A549 (cell line): ENCODE measurements around the gene FGD5. TPM values are rescaled to one million over a fixed set of nuclear protein-coding genes. Genes with fewer than 3 reads are reported as not detected.

Experiments
- ATAC-seq, 2 experiments: fragments of 200-7000 bp in 1 of 2; fragments of >200 bp in 1 of 2; cut with Nextera tagmentation in 1 of 2; cut with Tn5 transposase in 1 of 2; 3 replicates each; pipeline versions ENCODE4 v1.8.0 to v1.9.1; 2018 to 2020; ENCODE audit warnings: mild to moderate bottlenecking in 1 of 2, moderate library complexity in 1 of 2
- CTCF ChIA-PET: fragments of 300-600 bp; sonication (Branson Sonifier 250); formaldehyde crosslinking; extraction: SDS; loops from one replicate; lab custom pipeline; 2021; ENCODE audit warnings: antibody characterized with exemption, inconsistent platforms; lab: Yijun Ruan, JAX
- POLR2A ChIA-PET: fragments of 350-600 bp; formaldehyde crosslinking; extraction: SDS; loops from one replicate; lab custom pipeline; 2021; ENCODE audit warnings: antibody characterized with exemption, inconsistent platforms; lab: Yijun Ruan, JAX
- DNase-seq, 2 experiments: peaks; one replicate each; pipeline versions ENCODE4 v3.0.0 to v3.0.0-alpha.2; 2011 to 2016; ENCODE audit warnings: low read depth in 1 of 2, low spot score in 1 of 2
- FAIRE-seq: peaks from 2 replicates; lab custom pipeline; 2011; peaks lifted over from hg19 to GRCh38; lab: Jason Lieb, UNC
- H3K27ac ChIP-seq, 2 experiments: fragments of >200 bp; sonication (Bioruptor Twin); formaldehyde crosslinking; 3 replicates each; pipeline ENCODE4 v1.5.1; 2016 to 2017
- H3K4me1 ChIP-seq: fragments of >200 bp; sonication (Bioruptor Twin); formaldehyde crosslinking; 3 replicates; pipeline ENCODE4 v1.6.1; 2016
- H3K4me2 ChIP-seq: fragments of >200 bp; sonication (Bioruptor Twin); formaldehyde crosslinking; 3 replicates; pipeline ENCODE4 v1.6.1; 2016
- H3K4me3 ChIP-seq: fragments of >200 bp; sonication (Bioruptor Twin); formaldehyde crosslinking; 3 replicates; pipeline ENCODE4 v1.5.1; 2016
- H3K9me3 ChIP-seq: fragments of >200 bp; sonication (Bioruptor Twin); formaldehyde crosslinking; 3 replicates; pipeline ENCODE4 v1.6.1; 2016
- CHD4 ChIP-seq: fragments of 200-600 bp; sonication (generic); IDR thresholded peaks from 2 replicates; pipeline ENCODE4 v1.6.1; 2016; ENCODE audit warnings: antibody characterized with exemption, mild to moderate bottlenecking, borderline replicate concordance
- EHF ChIP-seq: fragments of 250-450 bp; sonication (Bioruptor Pico); IDR thresholded peaks from 2 replicates; pipeline ENCODE4 v1.5.0; 2020; ENCODE audit warnings: mild to moderate bottlenecking
- EHMT2 ChIP-seq: fragments of 200-600 bp; sonication (generic); IDR thresholded peaks from 2 replicates; pipeline ENCODE4 v1.6.1; 2016; ENCODE audit warnings: antibody characterized with exemption, low read depth, mild to moderate bottlenecking, moderate library complexity
- EP300 ChIP-seq, 2 experiments: fragments of >200 bp; sonication (Bioruptor Twin); formaldehyde crosslinking; IDR thresholded peaks; 2 replicates in 1 of 2; 3 replicates in 1 of 2; pipeline ENCODE4 v1.6.1; 2016 to 2017
- ESRRA ChIP-seq: fragments of 150-350 bp; IDR thresholded peaks from 2 replicates; pipeline ENCODE4 v1.6.1; 2014; ENCODE audit warnings: mild to moderate bottlenecking, low read length, borderline replicate concordance
- FOSB ChIP-seq: fragments of 250-450 bp; sonication (Bioruptor Pico); IDR thresholded peaks from 2 replicates; pipeline ENCODE4 v1.5.0; 2020; ENCODE audit warnings: mild to moderate bottlenecking, moderate library complexity
- FOSL2 ChIP-seq, 2 experiments: fragments of 450-650 bp in 1 of 2; fragments of >200 bp in 1 of 2; sonication (Bioruptor Twin) in 1 of 2; formaldehyde crosslinking; IDR thresholded peaks; 2 replicates each; pipeline versions ENCODE4 v1.5.0 to v1.6.1; 2016 to 2020; ENCODE audit warnings: mild to moderate bottlenecking in 1 of 2, moderate library complexity in 1 of 2
- FOXS1 ChIP-seq: fragments of 250-450 bp; sonication (Bioruptor Pico); IDR thresholded peaks from 2 replicates; pipeline ENCODE4 v1.5.0; 2020; ENCODE audit warnings: mild to moderate bottlenecking, moderate library complexity
- GATA3 ChIP-seq: IDR thresholded peaks from 2 replicates; pipeline ENCODE4 v1.6.1; 2012; ENCODE audit warnings: borderline replicate concordance
- HDAC2 ChIP-seq: fragments of 200-600 bp; sonication (generic); IDR thresholded peaks from 2 replicates; pipeline ENCODE4 v1.6.1; 2016
- HEYL ChIP-seq: fragments of 250-450 bp; sonication (Bioruptor Pico); IDR thresholded peaks from 2 replicates; pipeline ENCODE4 v1.8.0; 2021; ENCODE audit warnings: mild to moderate bottlenecking, moderate library complexity
- MAFK ChIP-seq: fragments of 450-650 bp; IDR thresholded peaks from 2 replicates; pipeline ENCODE4 v1.6.1; 2014; ENCODE audit not compliant: partially characterized antibody
- MAZ ChIP-seq: fragments of 150-350 bp; IDR thresholded peaks from 2 replicates; pipeline ENCODE4 v1.6.1; 2014; ENCODE audit warnings: antibody characterized with exemption, low read depth, low read length, borderline replicate concordance
- POLR2A ChIP-seq: IDR thresholded peaks from 2 replicates; pipeline ENCODE4 v1.6.1; 2012; ENCODE audit warnings: mild to moderate bottlenecking, low read length
- POLR2AphosphoS2 ChIP-seq: conservative IDR thresholded peaks from 2 replicates; pipeline ENCODE4 v1.6.1; 2012; ENCODE audit warnings: low read length, improper control_type of control experiment, inconsistent platforms
- RAD21 ChIP-seq, 2 experiments: fragments of >200 bp in 1 of 2; sonication (Bioruptor Twin) in 1 of 2; formaldehyde crosslinking in 1 of 2; IDR thresholded peaks in 1 of 2; conservative IDR thresholded peaks in 1 of 2; 2 replicates in 1 of 2; 3 replicates in 1 of 2; pipeline ENCODE4 v1.6.1; 2012 to 2018; ENCODE audit warnings: inconsistent platforms in 1 of 2
- RNF2 ChIP-seq: fragments of 200-600 bp; sonication (generic); IDR thresholded peaks from 2 replicates; pipeline ENCODE4 v1.6.1; 2016; ENCODE audit warnings: low read depth, mild to moderate bottlenecking, antibody characterized with exemption, moderate library complexity, borderline replicate concordance
- SMC3 ChIP-seq: fragments of >200 bp; sonication (Bioruptor Twin); formaldehyde crosslinking; IDR thresholded peaks from 3 replicates; pipeline ENCODE4 v1.6.1; 2018; ENCODE audit warnings: inconsistent platforms
- TFCP2L1 ChIP-seq: fragments of 250-450 bp; sonication (Bioruptor Pico); IDR thresholded peaks from 2 replicates; pipeline ENCODE4 v1.5.0; 2021; ENCODE audit warnings: mild to moderate bottlenecking
- ZC3H11A ChIP-seq: fragments of 450-650 bp; IDR thresholded peaks from 2 replicates; pipeline ENCODE4 v1.6.1; 2014; ENCODE audit warnings: antibody characterized with exemption, mild to moderate bottlenecking
- ZFP36 ChIP-seq: fragments of 450-650 bp; IDR thresholded peaks from 2 replicates; pipeline ENCODE4 v1.6.1; 2014; ENCODE audit warnings: borderline replicate concordance; ENCODE audit not compliant: partially characterized antibody
- ZNF302 ChIP-seq: fragments of 250-450 bp; sonication (Bioruptor Pico); IDR thresholded peaks from 2 replicates; pipeline ENCODE4 v1.9.0; 2021; ENCODE audit warnings: inconsistent platforms, mild to moderate bottlenecking, moderate library complexity
- WGBS: methylation state at CpG from one replicate; pipeline ENCODE4 v1.1.6; 2017; ENCODE audit errors: missing lambda C conversion rate; 5-methylcytosine and 5-hydroxymethylcytosine counted together
- polyA plus RNA-seq, 4 experiments: library from polyadenylated mRNA; depleted of rRNA in 3 of 4; stranded (reverse); fragments of >200 nt; fragmentation: RNase III in 1 of 4; extraction: RNeasy Plus Mini Kit Qiagen cat#74134 plus additional on column Dnase treatment in 1 of 4; gene quantifications; 2 replicates in 3 of 4; 3 replicates in 1 of 4; pipeline ENCODE4 v1.2.3, GENCODE V29; 2011 to 2017
- TF ChIP-seq, protein P1 (sequence below): fragments of 150-350 bp; IDR thresholded peaks from 2 replicates; pipeline ENCODE4 v1.6.1; 2014; ENCODE audit warnings: low read depth, mild to moderate bottlenecking, low read length
- TF ChIP-seq, protein P2 (sequence below): fragments of >200 bp; sonication (Bioruptor Twin); formaldehyde crosslinking; IDR thresholded peaks from 3 replicates; pipeline ENCODE4 v1.6.1; 2016
- TF ChIP-seq, protein P3 (sequence below): IDR thresholded peaks from 2 replicates; pipeline ENCODE4 v1.6.1; 2012
- TF ChIP-seq, protein P4 (sequence below): fragments of >200 bp; sonication (Bioruptor Twin); formaldehyde crosslinking; IDR thresholded peaks from 2 replicates; pipeline ENCODE4 v1.6.1; 2016
- TF ChIP-seq, protein P5 (sequence below): fragments of >200 bp; sonication (Bioruptor Twin); formaldehyde crosslinking; IDR thresholded peaks from 3 replicates; pipeline ENCODE4 v1.5.1; 2016

FGD5 gene
- polyA plus RNA-seq, 2 of the 4 experiments (the other 2 are of a cell fraction), result 0.16 TPM; not detected in 1

DNA sequence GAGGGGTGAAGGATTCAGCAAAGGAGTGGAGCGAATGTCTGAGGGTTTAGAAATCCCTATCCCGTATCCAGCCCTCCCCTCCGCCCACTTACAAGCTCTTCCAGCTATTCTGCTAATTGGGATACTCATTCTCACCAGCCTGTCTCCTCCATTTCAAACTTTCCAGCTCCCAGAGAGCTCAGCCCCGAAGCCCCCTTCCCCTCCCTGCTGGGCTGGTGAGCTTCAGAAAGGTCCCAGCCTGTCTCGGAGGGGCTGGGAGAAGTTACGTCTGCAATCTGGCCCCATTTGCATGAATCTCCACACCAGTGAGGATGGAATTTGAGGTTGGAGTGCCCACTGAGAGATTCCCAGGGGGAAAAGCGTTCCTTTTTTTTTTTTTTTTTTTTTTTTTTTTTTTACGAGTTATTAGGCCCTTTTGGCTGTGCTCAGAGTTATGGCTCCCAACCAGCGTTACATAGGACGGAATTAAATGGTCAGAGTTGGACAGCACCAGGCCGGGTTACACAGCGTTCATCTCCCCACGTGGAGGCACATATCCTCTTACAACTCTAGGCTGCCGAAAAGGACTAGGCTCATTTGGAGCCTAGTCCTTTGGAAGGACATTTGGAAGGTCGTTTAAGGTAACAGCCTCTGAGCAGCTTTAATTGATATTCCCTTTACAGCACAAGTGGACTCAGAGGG is 34.6 kb downstream of the FGD5 start:
- Histone ChIP-seq H3K4me2 (no peak overlapping the region), H3K9me3 (peaks cover 12% of the 10 kb centered on the region; the same call in 2 of the 3 replicates), H3K4me3 (no peak overlapping the region), H3K4me1 (no peaks in the 10 kb centered on the region), H3K27ac (no peak overlapping the region)
- ATAC-seq, result no peak
- ChIA-PET POLR2A (no interaction called here), CTCF (no interaction called here)
- WGBS, result 61% methylated on average over 15 of the region's 15 CpGs
- DNase-seq, result no peak
- FAIRE-seq, result no peak
- TF ChIP-seq, protein P1, sequence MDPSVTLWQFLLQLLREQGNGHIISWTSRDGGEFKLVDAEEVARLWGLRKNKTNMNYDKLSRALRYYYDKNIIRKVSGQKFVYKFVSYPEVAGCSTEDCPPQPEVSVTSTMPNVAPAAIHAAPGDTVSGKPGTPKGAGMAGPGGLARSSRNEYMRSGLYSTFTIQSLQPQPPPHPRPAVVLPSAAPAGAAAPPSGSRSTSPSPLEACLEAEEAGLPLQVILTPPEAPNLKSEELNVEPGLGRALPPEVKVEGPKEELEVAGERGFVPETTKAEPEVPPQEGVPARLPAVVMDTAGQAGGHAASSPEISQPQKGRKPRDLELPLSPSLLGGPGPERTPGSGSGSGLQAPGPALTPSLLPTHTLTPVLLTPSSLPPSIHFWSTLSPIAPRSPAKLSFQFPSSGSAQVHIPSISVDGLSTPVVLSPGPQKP, result no peak

DNA sequence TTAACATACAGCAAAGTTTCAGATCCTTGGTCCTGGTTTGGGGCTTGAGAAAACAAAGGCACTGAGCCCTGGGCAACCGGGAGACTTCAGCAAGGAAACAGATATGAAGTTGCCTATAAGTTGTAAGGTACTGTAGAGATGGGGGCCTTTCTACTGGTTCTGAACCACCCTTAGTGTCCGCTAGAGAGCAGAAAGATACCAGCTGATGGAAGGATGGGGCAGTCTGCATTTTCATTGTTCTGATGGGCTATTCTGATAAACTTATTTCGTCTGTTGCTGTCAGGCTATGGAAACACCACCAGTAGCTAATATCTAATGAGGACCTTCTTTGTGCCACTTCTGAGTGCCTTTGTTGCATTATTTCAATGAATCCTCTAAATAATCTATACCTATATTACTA is 38.7 kb downstream of the FGD5 start:
- H3K4me2 ChIP-seq, result no peak overlapping the region
- H3K27ac ChIP-seq, result no peak overlapping the region
- ChIA-PET POLR2A (no interaction called here), CTCF (interaction anchor here (0.6 to 2.1 kb wide), 8 partner anchors 11 to 67 kb away, joined by 3 to 11 read pairs (median 4); no protein-coding TSS in a partner anchor)
- H3K4me3 ChIP-seq, result no peak overlapping the region
- no peaks in the 10 kb centered on the region for H3K4me1 ChIP-seq
- FAIRE-seq, result no peak
- 6% methylated on average over 3 of the region's 3 CpGs for WGBS
- TF ChIP-seq FOSL2 (IDR thresholded peaks at IDR 0.05) (no peak), FOSL2 (CRISPR knock-in tag; IDR thresholded peaks at IDR 0.05) (no peak), ZNF302 (no peak), EHF (CRISPR knock-in tag) (no peak), MAZ (no peak), RAD21 (conservative IDR thresholded peaks at IDR 0.05 in 1 of 2, IDR thresholded peaks at IDR 0.05 in 1 of 2) (peak; percentile 34 to 39; a peak in 1 of 5 replicates), ESRRA (no peak), SMC3 (no peak)
- TF ChIP-seq, protein P2, sequence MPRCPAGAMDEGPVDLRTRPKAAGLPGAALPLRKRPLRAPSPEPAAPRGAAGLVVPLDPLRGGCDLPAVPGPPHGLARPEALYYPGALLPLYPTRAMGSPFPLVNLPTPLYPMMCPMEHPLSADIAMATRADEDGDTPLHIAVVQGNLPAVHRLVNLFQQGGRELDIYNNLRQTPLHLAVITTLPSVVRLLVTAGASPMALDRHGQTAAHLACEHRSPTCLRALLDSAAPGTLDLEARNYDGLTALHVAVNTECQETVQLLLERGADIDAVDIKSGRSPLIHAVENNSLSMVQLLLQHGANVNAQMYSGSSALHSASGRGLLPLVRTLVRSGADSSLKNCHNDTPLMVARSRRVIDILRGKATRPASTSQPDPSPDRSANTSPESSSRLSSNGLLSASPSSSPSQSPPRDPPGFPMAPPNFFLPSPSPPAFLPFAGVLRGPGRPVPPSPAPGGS, result no peak
- TF ChIP-seq, all 56 proteins: peak for 1
- peaks cover 12% of the 10 kb centered on the region; the same call in 2 of the 3 replicates for H3K9me3 ChIP-seq
- peak; percentile 51 to 78; a peak in 3 of 6 replicates for ATAC-seq
- peak in 1 of 2 experiments; percentile 29 for DNase-seq

DNA sequence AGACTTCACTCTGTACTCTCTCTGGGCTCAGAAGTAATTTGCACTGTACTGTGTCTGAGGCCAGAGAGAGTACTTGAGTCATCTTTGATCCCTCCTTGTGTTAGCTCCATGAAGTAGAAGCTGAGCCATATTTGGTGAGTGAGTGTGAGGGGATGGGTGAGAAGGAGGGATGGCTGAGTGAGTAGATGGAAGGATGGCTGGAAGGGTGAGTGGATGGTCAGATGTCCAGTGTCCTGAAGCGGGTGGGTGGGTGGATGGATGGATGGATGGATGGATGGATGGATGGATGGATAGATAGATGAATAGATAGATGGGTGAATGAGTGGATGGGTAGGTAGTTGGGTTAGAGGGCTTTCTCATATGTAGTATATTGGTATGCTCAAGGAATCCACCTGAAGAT is 39.3 kb downstream of the FGD5 start:
- Histone ChIP-seq H3K4me3 (no peak overlapping the region), H3K4me2 (no peak overlapping the region), H3K27ac (no peak overlapping the region), H3K9me3 (peaks cover 12% of the 10 kb centered on the region; the same call in 2 of the 3 replicates), H3K4me1 (no peaks in the 10 kb centered on the region)
- ATAC-seq (peak; percentile 17 to 39; a peak in 4 of 6 replicates), DNase-seq (no peak), FAIRE-seq (no peak)
- no peak for TF ChIP-seq CHD4
- TF ChIP-seq, protein P3, sequence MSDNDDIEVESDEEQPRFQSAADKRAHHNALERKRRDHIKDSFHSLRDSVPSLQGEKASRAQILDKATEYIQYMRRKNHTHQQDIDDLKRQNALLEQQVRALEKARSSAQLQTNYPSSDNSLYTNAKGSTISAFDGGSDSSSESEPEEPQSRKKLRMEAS, result no peak
- POLR2A ChIA-PET, result no interaction called here
- WGBS, result 17% methylated on average over 1 of the region's 1 CpG
- CTCF ChIA-PET, result interaction anchor here (0.8 to 2.1 kb wide), 6 partner anchors 11 to 67 kb away, joined by 3 to 11 read pairs (median 4); no protein-coding TSS in a partner anchor

DNA sequence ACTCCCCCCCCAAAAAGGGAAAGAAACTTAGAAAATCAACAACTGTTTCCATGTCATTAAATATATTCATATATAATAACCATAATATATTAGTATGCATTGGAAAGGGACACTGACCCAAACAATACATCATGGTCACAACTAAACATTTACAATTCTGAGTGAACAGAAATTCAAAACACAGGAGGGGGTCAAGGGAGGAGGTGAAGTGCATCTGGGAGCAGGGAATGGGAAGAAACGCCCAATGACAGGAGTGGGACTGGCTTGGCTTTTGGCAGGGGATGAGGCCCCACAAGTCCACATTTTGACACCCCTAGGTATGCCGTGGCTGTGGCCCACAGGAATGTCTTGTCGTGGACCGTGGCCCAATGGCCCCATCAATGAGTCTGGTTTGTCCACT is 41.1 kb downstream of the FGD5 start:
- Histone ChIP-seq H3K4me3 (no peak overlapping the region), H3K9me3 (peaks cover 12% of the 10 kb centered on the region; the same call in 2 of the 3 replicates), H3K4me1 (no peaks in the 10 kb centered on the region), H3K27ac (no peak overlapping the region), H3K4me2 (no peak overlapping the region)
- FAIRE-seq (no peak), DNase-seq (no peak), ATAC-seq (no peak)
- ChIA-PET CTCF (no interaction called here), POLR2A (no interaction called here)
- 40% methylated on average over 4 of the region's 4 CpGs for WGBS
- TF ChIP-seq HEYL (CRISPR knock-in tag), result no peak
- no peak for TF ChIP-seq FOXS1
- TF ChIP-seq TFCP2L1, result no peak
- no peak for TF ChIP-seq HDAC2
- TF ChIP-seq ZC3H11A, result no peak
- no peak for TF ChIP-seq POLR2A
- TF ChIP-seq, protein P4, sequence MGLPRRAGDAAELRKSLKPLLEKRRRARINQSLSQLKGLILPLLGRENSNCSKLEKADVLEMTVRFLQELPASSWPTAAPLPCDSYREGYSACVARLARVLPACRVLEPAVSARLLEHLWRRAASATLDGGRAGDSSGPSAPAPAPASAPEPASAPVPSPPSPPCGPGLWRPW, result no peak
- TF ChIP-seq ZFP36, result no peak
- no peak for TF ChIP-seq GATA3
- TF ChIP-seq EP300 (IDR thresholded peaks at IDR 0.05), result no peak
- TF ChIP-seq ESRRA, result no peak
- TF ChIP-seq, protein P5, sequence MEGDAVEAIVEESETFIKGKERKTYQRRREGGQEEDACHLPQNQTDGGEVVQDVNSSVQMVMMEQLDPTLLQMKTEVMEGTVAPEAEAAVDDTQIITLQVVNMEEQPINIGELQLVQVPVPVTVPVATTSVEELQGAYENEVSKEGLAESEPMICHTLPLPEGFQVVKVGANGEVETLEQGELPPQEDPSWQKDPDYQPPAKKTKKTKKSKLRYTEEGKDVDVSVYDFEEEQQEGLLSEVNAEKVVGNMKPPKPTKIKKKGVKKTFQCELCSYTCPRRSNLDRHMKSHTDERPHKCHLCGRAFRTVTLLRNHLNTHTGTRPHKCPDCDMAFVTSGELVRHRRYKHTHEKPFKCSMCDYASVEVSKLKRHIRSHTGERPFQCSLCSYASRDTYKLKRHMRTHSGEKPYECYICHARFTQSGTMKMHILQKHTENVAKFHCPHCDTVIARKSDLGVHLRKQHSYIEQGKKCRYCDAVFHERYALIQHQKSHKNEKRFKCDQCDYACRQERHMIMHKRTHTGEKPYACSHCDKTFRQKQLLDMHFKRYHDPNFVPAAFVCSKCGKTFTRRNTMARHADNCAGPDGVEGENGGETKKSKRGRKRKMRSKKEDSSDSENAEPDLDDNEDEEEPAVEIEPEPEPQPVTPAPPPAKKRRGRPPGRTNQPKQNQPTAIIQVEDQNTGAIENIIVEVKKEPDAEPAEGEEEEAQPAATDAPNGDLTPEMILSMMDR, result no peak
- TF ChIP-seq FOSB (CRISPR knock-in tag), result no peak
- no peak for TF ChIP-seq POLR2AphosphoS2
- TF ChIP-seq MAFK, result no peak
- TF ChIP-seq RNF2, result no peak
- TF ChIP-seq EHMT2, result no peak
